HUES6 (cell line): ENCODE data around the gene CCBE1.

ENCODE experiments used
- H3K27ac ChIP-seq: 2 replicates; pipeline ENCODE4 v1.7.0; 2013; ENCODE audit warnings: low read depth, mild to moderate bottlenecking, low read length, inconsistent platforms
- H3K27me3 ChIP-seq: 2 replicates; pipeline ENCODE4 v1.6.1; 2013; ENCODE audit warnings: low read length; ENCODE audit not compliant: control insufficient read depth, insufficient read depth
- H3K36me3 ChIP-seq: 2 replicates; pipeline ENCODE4 v1.6.1; 2013; ENCODE audit warnings: low read length; ENCODE audit not compliant: control insufficient read depth, insufficient read depth
- H3K4me1 ChIP-seq: 2 replicates; pipeline ENCODE4 v1.6.1; 2013; ENCODE audit warnings: low read length; ENCODE audit not compliant: control insufficient read depth, insufficient read depth
- H3K4me3 ChIP-seq: 2 replicates; pipeline ENCODE4 v1.5.1; 2013; ENCODE audit warnings: low read depth, low read length
- H3K9ac ChIP-seq: one replicate; pipeline ENCODE4 v1.6.1; 2013; ENCODE audit warnings: mild to moderate bottlenecking, low read length
- H3K9me3 ChIP-seq: 2 replicates; pipeline ENCODE4 v1.6.1; 2013; ENCODE audit warnings: low read depth, low read length; ENCODE audit not compliant: control insufficient read depth, insufficient read depth

Gene CCBE1

DNA sequence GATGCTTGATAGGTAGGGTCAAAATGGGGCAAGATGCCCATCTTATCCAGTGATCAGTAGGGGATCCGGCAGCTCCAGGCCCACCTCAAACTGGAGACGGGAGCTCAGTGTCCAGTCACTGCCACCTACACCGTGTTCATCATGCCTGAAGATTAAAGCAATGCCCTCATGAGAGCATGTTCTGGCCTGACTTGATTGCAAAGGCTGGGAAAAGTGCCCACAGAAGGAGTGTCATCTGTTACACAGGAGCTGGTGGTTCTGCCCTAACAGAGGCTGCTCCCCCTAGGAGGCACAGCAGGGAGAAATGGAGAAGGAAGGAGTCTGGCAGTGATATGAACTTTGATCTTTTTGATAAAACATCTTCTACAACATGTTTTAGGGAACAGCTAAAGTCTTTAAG, 92.3 kb downstream of the CCBE1 start:
- no peak overlapping the region for H3K4me3 ChIP-seq
- no peaks in the 10 kb centered on the region for H3K36me3 ChIP-seq
- H3K27me3 ChIP-seq = no peaks in the 10 kb centered on the region
- H3K27ac ChIP-seq = no peak overlapping the region
- no peaks in the 10 kb centered on the region for H3K4me1 ChIP-seq
- no peak overlapping the region for H3K9ac ChIP-seq
- no peaks in the 10 kb centered on the region for H3K9me3 ChIP-seq

DNA sequence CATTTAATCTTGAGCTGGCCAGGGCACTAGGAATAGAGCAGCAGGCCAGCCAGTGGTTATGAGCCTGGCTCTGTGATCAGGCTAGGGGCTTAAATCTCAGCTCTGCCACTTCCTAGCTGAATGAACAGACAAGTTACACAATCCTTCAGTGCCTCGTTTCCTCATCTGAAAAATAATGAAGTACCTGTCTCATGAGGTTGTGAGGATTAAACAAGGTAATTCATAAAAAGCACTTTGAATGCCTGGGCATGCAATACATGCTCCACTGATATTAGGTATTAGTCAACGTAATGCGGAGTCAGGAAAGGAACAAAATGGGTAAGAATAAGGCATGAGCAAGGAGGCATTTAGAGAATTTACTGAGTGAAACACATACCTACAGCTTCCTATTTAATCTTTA, 100.2 kb downstream of the CCBE1 start:
- H3K27ac ChIP-seq = no peak overlapping the region
- peaks cover 6% of the 10 kb centered on the region; the same call in 1 of the 2 replicates for H3K27me3 ChIP-seq
- no peaks in the 10 kb centered on the region for H3K9me3 ChIP-seq
- no peaks in the 10 kb centered on the region for H3K36me3 ChIP-seq
- no peaks in the 10 kb centered on the region for H3K4me1 ChIP-seq
- no peak overlapping the region for H3K4me3 ChIP-seq
- no peak overlapping the region for H3K9ac ChIP-seq

DNA sequence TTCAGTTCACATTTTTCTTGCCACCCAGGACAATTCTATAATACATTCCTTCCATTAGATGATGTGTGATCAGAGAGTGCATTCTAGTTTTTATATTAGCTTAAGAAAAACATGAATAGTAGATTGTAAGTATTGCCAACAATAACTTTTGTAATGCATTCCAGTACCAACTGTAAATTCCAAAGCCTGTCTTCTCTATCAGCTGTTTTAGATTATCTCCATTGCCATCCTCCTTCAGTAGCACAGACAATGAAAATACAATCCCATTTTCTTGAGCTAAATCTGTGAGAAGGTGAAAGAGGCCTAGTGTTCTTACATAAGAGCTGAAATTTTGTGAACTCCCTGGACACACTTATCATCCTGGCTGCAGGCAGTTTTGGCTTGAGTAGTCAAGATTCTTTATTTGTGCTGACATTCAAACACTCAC, 103.9 kb downstream of the CCBE1 start:
- Histone ChIP-seq H3K27ac (no peak overlapping the region), H3K27me3 (peaks cover 6% of the 10 kb centered on the region; the same call in 1 of the 2 replicates)

DNA sequence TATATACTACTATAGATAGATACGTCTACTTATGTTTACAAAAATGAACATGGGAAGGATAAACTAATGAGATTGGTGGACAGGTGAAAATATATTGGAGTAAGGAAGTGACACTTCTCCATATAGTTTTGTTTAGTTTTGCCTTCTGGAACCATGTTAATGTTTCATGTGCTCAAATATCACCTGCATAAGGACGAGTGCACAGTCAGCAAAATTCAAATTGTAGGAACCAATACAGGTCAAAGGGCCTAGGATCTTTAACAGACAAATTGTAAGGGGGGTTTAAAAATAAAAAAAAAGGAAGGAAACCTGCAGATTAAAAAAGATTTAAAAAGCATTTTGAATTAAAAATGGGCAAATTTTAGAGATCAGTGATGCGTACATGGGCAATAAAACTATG, 104.6 kb downstream of the CCBE1 start:
- no peak overlapping the region for H3K4me3 ChIP-seq
- H3K4me1 ChIP-seq = no peaks in the 10 kb centered on the region
- H3K27me3 ChIP-seq = no peaks in the 10 kb centered on the region; the same call in 1 of the 2 replicates
- no peaks in the 10 kb centered on the region for H3K36me3 ChIP-seq
- no peak overlapping the region for H3K27ac ChIP-seq
- no peak overlapping the region for H3K9ac ChIP-seq
- no peaks in the 10 kb centered on the region for H3K9me3 ChIP-seq

More for the DNA sequence above, 103.9 kb downstream of the CCBE1 start:
- Histone ChIP-seq H3K4me3 (no peak overlapping the region), H3K4me1 (no peaks in the 10 kb centered on the region), H3K36me3 (no peaks in the 10 kb centered on the region), H3K9ac (no peak overlapping the region), H3K9me3 (no peaks in the 10 kb centered on the region)

DNA sequence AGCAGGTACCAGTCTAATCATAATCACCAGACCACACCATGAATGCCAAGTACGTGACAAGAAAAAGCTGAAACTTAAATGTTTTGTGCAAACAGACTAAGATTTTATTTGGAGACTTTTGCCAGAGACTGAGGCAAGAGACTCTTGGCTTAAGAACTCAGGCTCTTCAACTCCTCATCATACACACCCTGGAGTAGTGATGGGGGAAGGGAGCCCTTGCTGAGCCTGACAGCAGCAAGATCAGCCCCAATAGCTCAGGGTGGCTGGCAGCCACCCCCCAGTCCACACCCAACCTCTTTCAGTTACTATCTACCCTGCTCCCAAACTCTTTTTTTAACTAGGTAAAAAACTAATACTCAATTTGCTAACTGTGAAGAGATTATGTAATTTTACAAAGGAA, 114.8 kb downstream of the CCBE1 start:
- Histone ChIP-seq H3K4me3 (no peak overlapping the region), H3K9me3 (no peaks in the 10 kb centered on the region), H3K9ac (no peak overlapping the region), H3K27ac (no peak overlapping the region), H3K27me3 (0 out of 2 replicates have a peak, but pooled peaks cover 3% of the 10 kb centered on the region), H3K36me3 (no peaks in the 10 kb centered on the region), H3K4me1 (no peaks in the 10 kb centered on the region)

DNA sequence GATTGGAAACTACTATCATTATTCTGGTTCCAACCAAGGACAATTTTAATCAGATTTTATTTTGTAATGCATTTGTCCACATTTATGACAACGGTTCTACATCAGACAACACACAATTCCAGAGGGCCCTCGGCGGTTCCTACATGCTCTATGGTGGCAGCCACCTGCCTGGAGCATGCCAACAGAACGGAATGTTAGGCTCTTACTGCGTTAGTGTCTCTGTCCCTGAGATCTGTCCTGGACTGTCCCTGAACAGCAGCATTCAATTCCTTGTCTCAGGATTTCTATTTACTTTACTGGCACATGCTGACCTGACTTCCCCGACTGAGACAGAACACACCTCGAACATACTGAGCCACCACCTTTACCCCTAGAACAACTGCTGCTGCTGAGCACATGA, 117.7 kb downstream of the CCBE1 start:
- Histone ChIP-seq H3K9ac (no peak overlapping the region), H3K9me3 (no peaks in the 10 kb centered on the region), H3K27me3 (no peaks in the 10 kb centered on the region), H3K4me3 (no peak overlapping the region), H3K4me1 (no peaks in the 10 kb centered on the region), H3K27ac (no peak overlapping the region), H3K36me3 (no peaks in the 10 kb centered on the region)

DNA sequence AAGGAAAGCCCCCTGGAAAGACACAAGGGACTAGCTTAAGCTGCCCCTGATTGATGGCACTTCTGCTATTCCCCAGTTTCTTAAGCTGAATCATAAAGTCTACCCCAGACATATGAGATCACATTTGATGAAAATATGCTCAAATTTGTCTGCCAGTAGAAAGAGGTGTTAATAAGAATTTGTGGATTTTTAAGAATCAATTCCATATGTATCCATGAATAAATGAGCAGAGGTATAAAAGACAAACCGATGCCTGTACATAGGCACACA, 119.9 kb downstream of the CCBE1 start:
- no peaks in the 10 kb centered on the region for H3K4me1 ChIP-seq
- no peak overlapping the region for H3K9ac ChIP-seq
- no peak overlapping the region for H3K27ac ChIP-seq
- H3K27me3 ChIP-seq = no peaks in the 10 kb centered on the region
- H3K4me3 ChIP-seq = no peak overlapping the region
- no peaks in the 10 kb centered on the region for H3K36me3 ChIP-seq
- no peaks in the 10 kb centered on the region for H3K9me3 ChIP-seq

DNA sequence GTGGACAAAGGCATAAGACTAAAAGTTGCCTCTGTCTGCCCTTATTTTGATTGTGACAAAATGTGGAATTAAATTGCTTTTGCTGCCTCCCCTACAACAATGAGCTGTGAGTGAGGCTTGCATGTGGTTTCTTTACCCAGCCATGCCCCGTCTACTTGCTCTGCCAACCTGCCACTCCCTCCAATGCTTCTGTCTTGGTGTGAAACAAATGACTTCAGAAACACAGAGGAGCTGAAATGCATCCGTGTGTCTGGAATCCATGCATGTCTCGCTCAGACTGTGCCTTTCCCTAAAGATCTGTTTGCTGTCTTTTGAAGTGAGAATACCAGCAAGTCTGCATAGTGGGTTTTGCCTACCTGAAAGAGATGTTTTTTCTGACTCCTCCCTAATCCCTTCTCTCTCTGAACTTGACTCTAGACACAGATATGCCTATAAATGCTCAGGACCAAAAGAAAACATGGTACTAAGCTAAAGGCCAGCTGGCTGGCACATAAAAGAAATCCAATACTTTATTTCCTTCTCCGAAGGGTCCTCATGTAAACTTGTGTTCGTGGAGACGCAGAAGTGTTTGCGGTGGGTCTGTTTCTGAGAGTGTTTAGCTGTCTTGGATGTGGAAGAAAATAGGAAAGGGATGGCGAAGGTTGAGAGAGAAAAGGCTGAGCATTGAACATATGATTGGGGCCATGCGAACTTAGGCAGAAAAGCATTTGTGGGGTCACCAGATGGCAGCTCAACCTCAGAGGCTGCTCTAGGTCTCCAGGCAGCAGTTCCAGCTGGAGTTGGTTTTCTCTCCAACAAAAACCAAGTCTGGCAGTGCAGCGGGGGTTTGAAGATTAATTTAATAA, 120.5 kb downstream of the CCBE1 start:
- Histone ChIP-seq H3K36me3 (no peaks in the 10 kb centered on the region), H3K27me3 (no peaks in the 10 kb centered on the region), H3K9me3 (no peaks in the 10 kb centered on the region), H3K4me1 (no peaks in the 10 kb centered on the region), H3K4me3 (no peak overlapping the region), H3K27ac (no peak overlapping the region), H3K9ac (no peak overlapping the region)

DNA sequence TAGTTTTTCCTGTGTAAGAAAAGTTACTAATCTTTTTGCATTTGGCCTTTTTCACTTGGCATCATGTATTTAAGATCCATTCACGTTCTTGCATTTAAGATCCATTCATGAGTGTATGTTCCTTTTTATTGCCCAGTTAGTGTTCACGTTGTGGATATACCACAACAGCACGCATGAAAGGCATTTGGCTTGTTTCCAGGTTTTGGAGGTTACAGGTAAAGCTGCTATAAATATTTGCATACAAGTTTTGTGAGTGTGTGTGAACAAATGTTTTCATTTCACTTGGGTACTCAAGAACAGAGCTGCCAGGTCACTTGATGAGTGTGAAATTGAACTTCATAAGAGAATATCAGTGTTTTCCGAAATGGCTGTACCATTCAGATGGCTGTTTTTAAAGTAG, 121.2 kb downstream of the CCBE1 start:
- Histone ChIP-seq H3K36me3 (no peaks in the 10 kb centered on the region), H3K27me3 (no peaks in the 10 kb centered on the region), H3K4me3 (no peak overlapping the region), H3K4me1 (no peaks in the 10 kb centered on the region), H3K27ac (no peak overlapping the region), H3K9ac (no peak overlapping the region), H3K9me3 (no peaks in the 10 kb centered on the region)

DNA sequence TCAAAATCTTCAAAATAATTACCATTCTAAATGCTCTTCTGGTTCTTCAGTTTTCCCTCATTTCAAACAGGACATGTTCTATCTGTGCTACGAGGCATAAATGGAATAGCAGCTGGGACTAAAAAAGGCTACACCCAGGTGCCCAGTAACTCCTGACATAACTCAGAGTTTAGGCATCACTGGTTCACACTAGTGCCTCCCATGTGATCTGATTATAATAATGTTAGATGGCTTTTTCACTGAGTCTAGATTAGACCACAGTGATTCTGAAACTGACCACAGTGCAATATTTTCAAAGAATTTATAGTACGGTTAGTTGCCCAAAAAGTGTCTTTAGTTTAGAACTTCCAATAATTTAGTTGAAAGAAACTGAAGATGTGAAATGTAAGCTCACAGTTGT, 123.3 kb downstream of the CCBE1 start:
- Histone ChIP-seq H3K9me3 (no peaks in the 10 kb centered on the region), H3K4me1 (peaks cover 8% of the 10 kb centered on the region), H3K27me3 (no peaks in the 10 kb centered on the region)

DNA sequence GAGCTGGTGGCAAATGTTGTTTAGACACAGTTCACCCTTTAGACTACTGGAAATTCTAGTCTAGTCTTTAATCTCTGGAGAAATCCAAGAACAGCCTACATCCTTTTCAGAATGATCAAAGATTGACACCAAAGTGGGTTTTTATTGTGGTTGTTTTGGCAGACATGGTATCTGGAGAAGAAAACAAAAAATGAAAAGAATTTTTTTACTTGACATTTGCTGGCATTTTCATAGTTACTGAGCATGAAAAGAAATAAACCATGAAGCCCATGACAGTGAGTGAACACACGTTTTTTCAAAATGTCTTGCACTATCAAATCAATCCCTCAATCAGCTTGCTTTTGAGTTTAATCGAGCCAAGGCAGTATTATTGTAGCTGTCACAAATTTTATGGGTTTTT, 125.3 kb downstream of the CCBE1 start:
- Histone ChIP-seq H3K9me3 (no peaks in the 10 kb centered on the region), H3K9ac (no peak overlapping the region), H3K36me3 (no peaks in the 10 kb centered on the region), H3K27ac (no peak overlapping the region), H3K4me1 (peaks cover 8% of the 10 kb centered on the region), H3K27me3 (no peaks in the 10 kb centered on the region), H3K4me3 (no peak overlapping the region)

More for the DNA sequence above, 123.3 kb downstream of the CCBE1 start:
- no peak overlapping the region for H3K27ac ChIP-seq
- no peak overlapping the region for H3K4me3 ChIP-seq
- no peaks in the 10 kb centered on the region for H3K36me3 ChIP-seq
- H3K9ac ChIP-seq = no peak overlapping the region
